Stimulated activated CD4-positive, alpha-beta T cell treated with anti-CD3 and anti-CD28 coated beads, Interleukin-12 subunit alpha, Interleukin-12 subunit beta, amount 100 ng/mL, for 24 hours (primary cell): Measurements from ENCODE around the gene PNPO.
A peak's percentile ranks its signal among the peaks of the same experiment; 100 is the strongest.
"Not testable (repeated sequence)": the region's sequence is repeated elsewhere in the genome, so short reads cannot be mapped to it uniquely, and the experiment has no call there.

Experiments used
- DNase-seq, 2 experiments: peaks; one replicate each; pipeline ENCODE4 v3.0.0-alpha.2; 2020; ENCODE audit warnings: low read depth in 2 of 2

PNPO gene

DNA sequence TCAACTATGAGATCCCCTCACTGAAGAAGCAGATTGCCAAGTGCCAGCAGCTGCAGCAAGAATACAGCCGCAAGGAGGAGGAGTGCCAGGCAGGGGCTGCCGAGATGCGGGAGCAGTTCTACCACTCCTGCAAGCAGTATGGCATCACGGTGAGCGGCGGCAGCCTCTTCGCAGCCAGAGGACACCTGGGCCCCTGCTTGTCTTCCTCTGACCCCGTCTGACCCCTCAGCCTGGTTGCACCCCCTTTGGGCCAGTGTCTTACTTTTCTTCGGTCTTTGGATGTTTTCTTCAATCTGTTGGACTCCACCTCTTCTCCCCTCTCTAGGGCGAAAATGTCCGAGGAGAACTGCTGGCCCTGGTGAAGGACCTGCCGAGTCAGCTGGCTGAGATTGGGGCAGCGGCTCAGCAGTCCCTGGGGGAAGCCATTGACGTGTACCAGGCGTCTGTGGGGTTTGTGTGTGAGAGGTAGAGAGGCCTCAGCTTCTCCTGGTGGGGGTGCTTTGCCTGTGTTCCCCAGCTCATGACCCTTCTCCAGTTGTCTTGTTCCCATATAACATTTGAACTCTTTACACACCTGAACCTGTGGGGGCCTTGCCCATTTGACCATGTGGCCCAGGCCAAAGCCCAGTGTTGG, 33.9 kb downstream of the PNPO start:
- DNase-seq, result no peak

DNA sequence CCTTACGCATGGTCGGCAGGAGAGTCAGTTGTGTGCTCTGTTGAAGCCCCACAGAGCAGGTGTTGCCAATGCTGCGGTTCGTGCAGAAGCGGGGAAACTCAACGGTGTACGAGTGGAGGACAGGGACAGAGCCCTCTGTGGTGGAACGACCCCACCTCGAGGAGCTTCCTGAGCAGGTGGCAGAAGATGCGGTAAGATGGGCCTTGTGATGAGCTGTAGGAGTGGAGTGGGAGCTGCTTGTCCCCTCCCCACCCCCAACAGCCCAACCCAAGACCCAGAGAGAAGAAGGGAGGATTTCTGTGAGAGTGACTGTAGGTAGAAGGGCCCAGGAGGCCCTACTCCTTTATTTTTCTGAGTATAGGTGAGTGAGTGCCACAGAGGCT, 34.4 kb downstream of the PNPO start:
- DNase-seq, result no peak

DNA sequence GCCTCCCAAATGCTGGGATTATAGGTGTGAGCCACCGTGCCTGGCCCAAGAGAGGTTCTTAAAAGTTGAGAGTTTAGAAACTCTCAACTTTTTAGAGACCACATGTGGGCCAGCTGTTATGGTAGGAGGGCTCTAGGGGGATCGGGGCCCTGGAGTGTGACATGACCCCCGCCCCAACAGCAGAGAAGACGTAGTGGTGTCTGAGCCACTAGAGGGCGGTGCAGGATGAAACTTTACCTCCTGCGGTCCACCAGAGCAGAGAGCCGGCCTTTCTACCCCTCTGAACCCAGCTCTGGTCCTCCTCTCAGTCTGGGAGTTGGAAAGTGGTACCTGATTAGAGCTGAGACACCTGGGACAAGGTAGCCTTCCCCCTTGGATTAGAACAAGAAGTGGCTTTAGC, 37.0 kb downstream of the PNPO start:
- DNase-seq, result peak in 1 of 2 experiments; percentile 24

DNA sequence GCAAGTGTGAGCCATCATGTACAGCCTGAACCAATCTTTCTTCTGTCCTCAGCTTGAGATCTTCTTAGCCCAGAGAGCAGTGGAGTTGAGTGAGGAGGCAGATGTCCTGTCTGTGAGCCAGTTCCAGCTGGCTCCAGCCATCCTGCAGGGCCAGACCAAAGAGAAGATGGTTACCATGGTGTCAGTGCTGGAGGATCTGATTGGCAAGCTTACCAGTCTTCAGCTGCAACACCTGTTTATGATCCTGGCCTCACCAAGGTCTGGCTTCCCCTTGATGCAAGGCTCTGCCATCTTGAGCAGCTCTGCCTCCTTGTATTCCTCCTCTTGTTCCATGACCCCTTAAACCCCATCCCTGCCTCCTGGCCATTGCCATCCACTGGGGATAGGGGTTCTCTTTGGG, 39.2 kb downstream of the PNPO start:
- DNase-seq, result no peak

DNA sequence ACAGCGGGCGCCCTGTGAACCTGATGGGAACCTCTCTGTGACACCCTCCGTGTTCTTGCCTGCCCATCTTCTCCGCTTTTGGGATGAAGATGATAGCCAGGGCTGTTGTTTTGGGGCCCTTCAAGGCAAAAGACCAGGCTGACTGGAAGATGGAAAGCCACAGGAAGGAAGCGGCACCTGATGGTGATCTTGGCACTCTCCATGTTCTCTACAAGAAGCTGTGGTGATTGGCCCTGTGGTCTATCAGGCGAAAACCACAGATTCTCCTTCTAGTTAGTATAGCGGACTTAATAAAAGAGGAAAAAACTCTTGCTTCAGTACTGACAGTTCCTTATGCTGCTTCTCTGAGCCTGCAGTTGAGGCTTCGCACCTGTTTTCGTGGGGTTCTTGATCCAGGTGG, 40.1 kb downstream of the PNPO start:
- no peak for DNase-seq

DNA sequence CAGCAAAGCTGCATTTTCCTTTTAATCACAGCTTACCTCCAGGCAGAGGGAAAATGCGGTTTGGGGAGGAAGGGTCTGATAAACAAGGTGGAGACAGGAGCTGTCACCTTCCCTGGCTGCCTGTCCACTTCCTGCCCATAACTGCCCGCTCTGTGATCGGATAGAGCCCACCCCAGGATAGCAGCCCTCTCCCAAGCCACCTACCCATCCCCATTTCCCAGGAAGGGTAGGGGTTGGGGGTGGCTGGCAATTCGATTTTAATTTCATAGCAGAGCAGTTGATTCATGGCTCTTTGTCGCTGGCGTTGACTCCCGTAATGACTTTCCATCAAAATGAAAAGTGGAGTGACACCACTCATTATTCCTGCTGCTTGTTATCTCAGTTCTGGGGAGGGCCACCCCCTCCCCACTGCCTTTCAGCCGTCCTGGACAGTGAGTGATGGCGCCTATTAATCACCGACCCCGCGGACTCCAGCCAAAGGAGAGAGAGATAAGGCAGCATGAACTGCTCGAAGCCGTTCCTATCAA, 40.8 kb downstream of the PNPO start:
- DNase-seq, result no peak

DNA sequence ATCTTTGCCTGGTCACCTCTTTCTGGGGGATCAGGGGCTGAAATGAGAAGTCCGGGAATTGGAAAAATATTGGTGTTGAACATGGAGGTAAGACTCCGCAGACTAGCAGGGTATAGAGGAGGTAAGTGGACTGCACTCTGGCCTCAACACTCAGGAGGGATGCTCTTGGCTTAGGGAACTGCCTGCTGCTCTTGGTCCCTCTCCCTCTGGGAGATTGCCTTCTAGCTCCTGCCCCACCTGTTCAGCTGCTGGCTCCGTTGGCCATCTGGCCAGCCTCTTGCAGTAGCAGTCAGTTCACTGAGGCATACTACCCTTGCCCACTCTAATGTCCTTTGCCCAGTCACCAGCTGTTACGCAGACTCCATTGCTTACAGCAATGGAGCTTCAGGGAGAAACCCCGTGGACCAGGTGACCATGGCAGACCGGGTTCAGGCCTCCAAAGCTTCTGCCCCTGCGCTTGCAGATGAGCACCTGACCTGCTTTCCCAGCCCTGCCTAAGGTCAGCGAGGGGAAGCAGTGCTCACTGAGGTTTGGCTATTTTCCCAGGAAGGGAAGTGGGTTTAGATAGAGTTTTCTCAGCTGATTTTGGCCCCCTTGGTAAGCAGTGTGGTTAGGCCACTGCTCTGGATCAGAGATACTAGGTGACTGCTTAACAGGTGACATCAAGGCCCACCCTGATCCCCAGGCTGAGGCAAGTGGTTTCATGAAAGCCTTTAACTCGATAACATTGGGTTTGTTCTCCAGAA, 41.4 kb downstream of the PNPO start:
- no peak for DNase-seq

DNA sequence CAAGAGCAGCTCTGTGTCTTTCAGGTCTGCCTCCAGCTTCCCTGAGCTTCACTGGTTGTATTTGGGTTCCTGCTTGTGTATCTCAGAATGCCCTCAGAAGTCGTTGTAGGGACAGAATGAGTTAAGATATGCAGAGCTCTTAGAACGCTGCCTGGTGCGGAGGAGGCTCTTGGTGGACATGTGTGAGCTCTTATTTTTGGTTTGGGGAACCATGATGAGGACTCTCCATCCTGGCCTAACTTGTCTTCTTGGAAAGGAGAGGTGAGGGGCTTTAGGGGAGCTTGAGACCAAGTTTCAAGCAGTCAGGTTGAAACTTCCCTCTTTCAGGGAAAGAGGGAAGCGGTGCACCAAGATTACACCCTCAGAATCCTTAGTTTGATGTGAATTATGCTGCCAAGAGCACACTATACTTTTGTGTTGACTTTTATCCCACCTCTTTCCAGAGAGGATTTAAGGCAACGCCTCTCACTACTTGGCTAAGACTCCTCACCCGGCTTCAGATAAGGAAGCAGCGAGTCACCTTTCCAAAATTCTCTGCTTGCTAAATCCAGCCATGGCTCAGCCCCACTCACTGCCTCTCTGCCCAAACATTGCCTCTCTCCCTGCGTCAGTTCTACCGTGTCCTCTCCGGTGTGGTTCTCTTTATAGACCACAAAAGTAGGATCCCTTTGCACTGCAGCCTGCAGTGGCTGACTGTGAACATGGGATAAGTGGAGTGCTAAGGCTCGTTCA, 42.3 kb downstream of the PNPO start:
- no peak for DNase-seq

DNA sequence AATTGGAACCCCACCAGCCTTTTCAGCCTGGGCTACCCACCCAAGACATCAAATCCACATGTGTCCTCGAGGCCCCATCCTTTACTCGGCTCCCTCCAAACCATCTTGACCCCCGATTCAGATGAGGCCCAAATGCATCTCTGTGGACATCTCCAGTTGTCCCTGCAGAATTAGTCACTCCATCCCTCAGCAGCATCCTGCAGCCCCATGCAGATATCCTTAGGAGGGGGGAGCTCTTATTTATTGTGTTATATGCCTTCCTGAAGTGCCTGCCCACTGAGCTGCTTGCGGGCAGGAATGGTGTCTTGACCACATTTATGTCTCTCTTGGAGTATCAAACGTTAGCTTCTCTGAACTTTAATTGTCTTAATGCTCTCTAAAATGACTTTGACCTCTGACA, 45.1 kb downstream of the PNPO start:
- no peak for DNase-seq

DNA sequence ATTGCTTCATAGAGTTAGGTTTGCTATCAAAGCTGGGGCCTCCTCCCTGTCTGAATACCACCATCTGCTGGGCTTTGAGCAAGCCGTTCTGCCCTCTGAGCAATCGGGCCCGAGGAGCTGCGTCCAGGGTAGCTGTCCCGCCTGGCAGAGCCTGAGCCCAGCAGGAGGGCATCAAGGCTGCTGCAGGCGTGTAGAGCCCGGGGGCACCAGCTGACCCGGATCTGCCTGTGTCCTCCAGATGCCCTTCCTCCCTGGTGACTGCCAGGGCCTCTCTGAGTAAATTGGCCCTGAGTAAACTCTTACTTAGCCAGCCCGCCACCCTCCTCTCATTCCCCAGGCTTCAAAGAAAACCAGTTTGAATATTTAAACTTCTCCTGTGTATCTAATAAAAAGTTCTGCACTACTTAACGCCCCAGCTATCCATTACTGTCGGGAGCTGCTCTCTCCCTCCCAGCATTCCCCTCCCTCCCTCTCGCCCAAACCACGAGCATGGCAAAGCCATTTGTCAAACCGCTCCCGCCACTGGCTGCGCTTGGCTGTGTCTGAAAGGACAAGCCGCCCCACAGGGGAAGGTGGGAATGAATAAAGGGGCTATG, 46.0 kb downstream of the PNPO start:
- DNase-seq, result no peak

DNA sequence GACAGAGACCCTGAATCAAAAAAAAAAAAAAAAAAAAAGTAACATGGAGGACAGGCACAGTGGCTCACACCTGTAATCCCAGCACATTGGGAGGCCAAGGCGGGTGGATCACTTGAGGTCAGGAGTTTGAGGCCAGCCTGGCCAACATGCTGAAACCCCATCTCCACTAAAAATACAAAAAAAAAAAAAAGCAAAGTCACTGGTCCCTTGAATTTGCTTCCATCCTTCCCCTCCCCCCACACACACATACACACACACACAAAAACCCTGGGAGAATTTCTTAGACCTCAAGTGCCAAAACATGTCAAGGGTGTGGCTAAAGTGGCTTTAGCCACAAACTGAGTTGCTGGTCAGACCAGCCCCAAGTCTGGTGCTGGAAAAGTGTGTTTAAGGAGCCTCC, 47.1 kb downstream of the PNPO start:
- DNase-seq, result not testable (repeated sequence)

DNA sequence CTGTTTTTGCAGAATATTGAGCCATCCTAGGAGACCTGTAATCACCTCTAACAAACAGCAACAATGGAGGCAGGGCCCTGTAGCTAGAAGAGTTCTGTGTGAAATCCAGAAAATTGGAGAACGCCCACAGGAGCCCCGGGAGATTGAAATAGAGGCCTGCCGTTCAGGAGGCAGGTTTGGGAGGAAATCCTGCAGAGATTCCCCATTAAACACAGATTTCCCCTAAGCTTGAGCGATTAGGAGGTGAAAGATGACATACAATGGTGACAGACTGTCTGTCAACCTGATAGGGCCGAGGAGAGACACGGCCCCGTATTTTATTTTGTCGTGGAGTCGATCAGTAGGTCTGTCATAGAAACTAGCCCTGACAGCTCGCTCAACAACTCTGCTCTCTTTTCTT, 47.8 kb downstream of the PNPO start:
- DNase-seq, result no peak

DNA sequence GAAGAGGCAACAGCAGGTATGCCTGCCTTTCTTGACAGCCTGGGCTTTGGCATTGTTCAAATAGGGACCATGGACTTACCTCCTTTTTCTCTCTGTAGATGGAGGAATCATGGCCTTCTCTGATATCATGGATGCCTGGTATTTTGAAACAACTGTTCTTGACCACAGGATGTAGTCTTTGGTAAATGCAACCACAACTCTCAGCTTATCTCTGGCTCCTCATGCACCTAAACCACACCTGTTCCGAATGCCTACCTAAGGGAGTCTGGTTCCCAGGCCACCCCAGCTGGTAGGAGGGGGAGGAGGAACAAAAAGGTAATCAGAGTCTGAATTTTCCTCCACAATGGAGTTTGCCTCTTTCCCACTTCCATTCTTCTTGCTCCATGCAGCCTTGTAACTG, 48.3 kb downstream of the PNPO start:
- no peak for DNase-seq

DNA sequence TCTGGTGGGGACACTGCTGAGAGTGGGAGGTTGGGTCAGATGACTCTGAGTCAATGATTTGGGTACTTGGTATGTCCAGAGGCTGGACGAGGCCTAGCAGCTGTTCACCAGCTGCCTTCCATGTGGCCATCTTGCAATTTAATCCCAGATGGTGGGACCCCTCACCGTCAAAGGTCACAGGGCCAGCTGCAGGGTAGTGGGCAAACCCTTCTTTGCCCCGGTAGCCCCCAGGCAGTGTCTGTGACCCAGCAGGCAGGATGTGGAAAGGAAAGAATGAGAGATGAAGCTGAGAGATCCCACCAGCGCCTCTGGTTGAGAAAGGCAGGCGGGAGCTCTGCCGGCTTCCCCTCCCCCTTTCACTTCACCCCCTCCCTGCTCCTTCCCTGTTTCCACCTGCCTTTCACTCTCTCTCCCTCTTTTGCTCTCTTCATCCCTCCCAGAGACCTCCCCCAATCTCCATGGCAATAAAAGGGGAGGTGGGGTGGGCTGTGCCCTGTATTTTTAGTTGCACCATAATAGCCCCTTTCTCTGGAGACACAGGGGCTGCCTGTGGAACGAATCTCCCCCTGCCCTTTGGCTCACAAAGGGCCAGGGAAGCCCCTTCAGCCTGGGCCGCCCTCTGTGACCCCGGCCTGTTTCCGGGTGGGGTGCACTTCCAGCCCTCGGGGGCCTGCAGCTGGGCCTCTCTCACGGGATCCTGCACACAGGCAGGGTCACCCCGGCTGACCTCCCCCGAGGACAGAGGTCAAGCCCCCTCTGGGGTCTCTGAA, 49.8 kb downstream of the PNPO start:
- DNase-seq, result no peak

DNA sequence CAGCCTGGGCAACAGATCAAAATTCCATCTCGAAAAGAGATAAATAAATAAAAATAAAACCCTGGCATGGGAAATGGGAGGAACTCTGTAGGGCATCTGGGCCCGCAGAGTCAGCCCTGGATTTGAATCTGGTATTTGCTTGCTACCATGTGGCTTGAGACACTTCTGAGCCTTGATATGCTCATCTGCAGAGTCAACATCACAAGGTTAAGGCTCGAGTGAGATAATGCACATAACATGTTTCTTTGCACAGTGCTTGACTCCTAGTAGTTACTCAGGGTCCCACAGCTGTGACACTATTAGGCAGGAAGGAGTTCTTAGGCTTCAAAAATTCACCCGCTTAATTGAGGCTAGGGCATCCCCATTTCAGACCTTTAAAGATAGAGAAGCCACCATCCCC, 50.8 kb downstream of the PNPO start:
- no peak for DNase-seq

DNA sequence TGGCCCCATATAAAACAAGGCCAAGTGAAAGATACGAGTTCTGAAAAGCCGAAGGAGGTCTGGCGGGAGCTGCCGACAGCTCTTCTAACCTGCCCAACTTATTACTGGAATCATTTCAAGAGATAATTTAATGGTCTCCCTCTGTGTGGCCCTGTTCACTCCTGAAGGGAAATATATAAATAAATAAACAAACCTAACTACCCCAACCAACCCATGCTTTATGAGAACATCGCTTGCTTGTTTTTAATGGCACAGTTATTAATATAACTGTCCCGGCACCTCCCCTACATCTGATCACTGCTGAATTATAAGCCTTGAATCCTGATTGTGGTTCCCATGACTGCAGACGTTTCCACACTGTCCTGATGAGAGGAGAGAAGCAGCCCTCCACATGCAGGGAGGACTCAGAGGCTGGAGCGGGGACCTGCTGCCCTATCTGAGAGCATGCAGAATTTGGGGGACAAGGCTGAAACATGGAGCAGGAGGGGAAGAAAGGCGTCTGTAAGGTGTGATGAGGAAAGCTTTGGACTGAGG, 51.7 kb downstream of the PNPO start:
- DNase-seq, result no peak

DNA sequence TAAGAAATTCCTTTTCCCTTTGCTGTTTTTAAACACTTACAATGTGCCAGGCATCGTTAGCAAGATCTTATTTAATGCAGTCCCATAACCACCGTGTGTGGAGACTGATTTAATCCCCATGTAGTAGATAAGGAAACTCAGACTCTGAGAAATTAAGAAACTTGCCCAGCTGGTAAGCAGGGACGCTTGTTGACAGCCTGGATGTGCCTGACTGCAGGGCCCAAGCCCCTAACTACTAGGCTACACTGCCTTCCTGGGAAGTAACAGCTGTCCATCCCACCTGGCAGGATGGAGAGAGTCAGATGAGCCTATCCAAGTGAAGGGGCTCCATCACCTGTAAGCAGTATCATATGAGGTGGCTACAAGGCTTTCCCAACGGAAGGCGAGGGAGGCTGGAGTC, 52.6 kb downstream of the PNPO start:
- no peak for DNase-seq

DNA sequence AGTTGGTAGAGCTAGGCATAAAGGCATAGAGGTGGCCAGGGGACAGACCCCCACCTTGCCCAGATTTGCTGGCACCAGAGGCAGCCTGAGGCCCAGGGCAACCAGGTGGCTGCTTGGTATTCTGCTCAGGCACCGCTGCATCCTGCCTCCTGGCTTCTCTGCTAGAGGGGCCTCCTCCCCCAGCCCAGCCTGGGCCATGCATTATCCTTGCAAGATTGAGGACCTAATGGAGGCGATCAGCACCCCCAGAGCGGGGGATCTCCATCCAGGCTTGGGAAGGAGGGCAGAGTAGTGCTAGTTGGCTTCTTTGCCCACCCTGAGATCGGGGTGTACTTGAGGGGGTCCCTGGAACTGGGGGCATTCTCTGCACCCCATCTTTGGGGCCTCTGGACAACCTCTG, 53.4 kb downstream of the PNPO start:
- DNase-seq, result no peak

DNA sequence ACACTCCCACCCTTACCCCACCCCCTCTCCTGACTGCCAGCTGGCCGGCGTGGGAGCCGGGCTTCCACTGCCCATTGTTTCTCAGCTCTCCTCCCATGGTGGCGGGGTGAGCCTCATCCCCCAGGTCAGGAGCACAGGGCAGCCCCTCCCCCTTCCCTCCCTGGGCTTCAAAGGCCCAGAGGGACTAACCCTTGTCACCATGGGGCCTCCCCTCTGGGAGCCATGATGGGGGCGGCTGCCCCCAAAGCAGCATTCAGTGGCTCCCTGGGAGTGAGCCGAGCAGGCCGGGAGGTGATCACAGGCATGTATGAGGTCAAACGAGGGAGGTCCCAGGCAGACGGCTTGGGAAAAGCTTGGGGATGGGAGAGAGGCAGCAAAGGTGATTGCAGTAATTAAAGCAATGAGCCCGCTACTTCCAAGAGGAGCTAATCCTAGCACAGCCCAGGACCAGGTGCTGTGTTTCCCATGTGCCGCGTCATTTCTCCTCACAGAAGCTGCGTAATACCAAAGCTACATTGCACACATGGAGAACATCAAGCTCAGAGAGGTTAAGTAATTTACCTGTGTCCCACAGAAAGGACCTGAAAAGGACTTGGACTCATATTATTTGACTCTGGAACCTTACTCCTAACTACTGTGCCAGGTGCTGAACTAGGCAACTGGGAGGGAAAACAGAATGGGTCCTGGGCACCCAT, 54.0 kb downstream of the PNPO start:
- DNase-seq, result no peak

DNA sequence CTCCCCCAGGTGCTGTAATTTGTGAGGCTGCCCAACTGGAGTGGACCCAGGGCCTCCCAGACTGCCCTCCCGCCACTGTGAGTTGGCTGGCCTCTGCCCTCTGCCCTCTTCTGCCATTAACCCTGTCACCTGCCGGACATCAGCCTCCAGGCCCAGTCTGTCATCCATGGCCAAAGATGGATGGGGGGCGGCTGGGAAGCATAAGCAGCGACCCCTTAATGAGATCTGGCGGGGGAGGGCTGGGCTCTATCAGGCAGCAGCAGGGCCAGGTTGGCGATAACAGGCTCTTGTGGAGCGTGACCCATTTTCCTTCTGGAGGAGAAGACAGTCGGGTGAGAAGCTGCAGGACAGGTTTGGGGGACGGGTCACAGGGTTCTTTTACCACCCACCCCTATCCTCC, 54.8 kb downstream of the PNPO start:
- no peak for DNase-seq

DNA sequence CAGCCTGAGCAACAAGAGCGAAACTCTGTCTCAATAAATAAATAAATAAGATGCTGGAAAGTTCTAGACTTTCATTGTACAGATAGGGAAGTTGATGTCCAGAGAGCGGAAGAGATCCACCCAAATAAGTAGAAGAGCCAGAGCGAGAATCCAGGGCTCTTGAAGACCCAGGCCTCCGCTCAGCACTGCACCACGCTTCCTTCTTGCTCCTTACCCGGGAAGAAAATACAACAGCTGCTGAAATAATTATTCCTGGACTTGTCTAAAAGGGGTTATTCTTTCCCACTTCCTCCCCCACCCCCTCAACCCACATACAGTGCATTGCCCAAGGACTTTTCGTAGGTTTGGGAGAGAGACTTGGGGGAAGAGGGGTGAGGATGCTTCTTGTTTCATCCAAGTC, 56.2 kb downstream of the PNPO start:
- no peak for DNase-seq
